Measurements from ENCODE around the gene INHA.

INHA gene

GRCh38 chr2:219565130-219566080, 6.7 kb upstream of the INHA start:
- Histone ChIP-seq H3K36me3 (replicated peaks; ENCODE audit: insufficient read depth, low read length) (no peaks in the 10 kb centered on the region), H3K4me3 (ENCODE audit: low read length) (no peak overlapping the region), H3K4me2 (ENCODE audit: low read depth, low read length) (no peak overlapping the region), H3K27me3 (replicated peaks; ENCODE audit: insufficient read depth, low read length) (peaks cover 94% of the 10 kb centered on the region), H2AFZ (ENCODE audit: low read length) (no peak overlapping the region), H3K9me2 (replicated peaks; ENCODE audit: insufficient read depth, low read length) (no peaks in the 10 kb centered on the region), H3K79me2 (ENCODE audit: low read length) (no peaks in the 10 kb centered on the region), H4K20me1 (ENCODE audit: insufficient read depth, low read length) (no peaks in the 10 kb centered on the region), H3K27ac (ENCODE audit: low read length) (no peak overlapping the region), H3K4me1 (ENCODE audit: low read length) (no peaks in the 10 kb centered on the region), H3K9me3 (replicated peaks; ENCODE audit: insufficient read depth, low read length) (no peaks in the 10 kb centered on the region), H3F3A (ENCODE audit: insufficient read depth, low read length) (no peaks in the 10 kb centered on the region), H3K9ac (ENCODE audit: low read length) (no peak overlapping the region)
- DNase-seq, result no peak
- no peak for TF ChIP-seq EZH2phosphoT487 (IDR thresholded peaks at IDR 0.05; ENCODE audit: low read length)
- no peak for TF ChIP-seq CTCF (IDR thresholded peaks at IDR 0.05; ENCODE audit: low read length)
- TF ChIP-seq EZH2 (optimal IDR thresholded peaks at IDR 0.05; ENCODE audit: low read depth, low read length), result no peak

- no peaks in the 10 kb centered on the region for H3K36me3 ChIP-seq (replicated peaks; ENCODE audit: insufficient read depth, low read length)
- H4K20me1 ChIP-seq (ENCODE audit: insufficient read depth, low read length), result no peaks in the 10 kb centered on the region
- peaks cover 86% of the 10 kb centered on the region for H3K27me3 ChIP-seq (replicated peaks; ENCODE audit: insufficient read depth, low read length)
- no peaks in the 10 kb centered on the region for H3K79me2 ChIP-seq (ENCODE audit: low read length)
- no peak overlapping the region for H3K27ac ChIP-seq (ENCODE audit: low read length)
- H3K9ac ChIP-seq (ENCODE audit: low read length), result no peak overlapping the region
- no peaks in the 10 kb centered on the region for H3K9me2 ChIP-seq (replicated peaks; ENCODE audit: insufficient read depth, low read length)
- no peaks in the 10 kb centered on the region for H3F3A ChIP-seq (ENCODE audit: insufficient read depth, low read length)
- no peak for DNase-seq
- H3K4me1 ChIP-seq (ENCODE audit: low read length), result no peaks in the 10 kb centered on the region
- H3K4me2 ChIP-seq (ENCODE audit: low read depth, low read length), result no peak overlapping the region
- TF ChIP-seq EZH2 (optimal IDR thresholded peaks at IDR 0.05; ENCODE audit: low read depth, low read length) (no peak), CTCF (IDR thresholded peaks at IDR 0.05; ENCODE audit: low read length) (no peak), EZH2phosphoT487 (IDR thresholded peaks at IDR 0.05; ENCODE audit: low read length) (no peak)
- no peak overlapping the region for H3K4me3 ChIP-seq (ENCODE audit: low read length)
- no peaks in the 10 kb centered on the region for H3K9me3 ChIP-seq (replicated peaks; ENCODE audit: insufficient read depth, low read length)
- H2AFZ ChIP-seq (ENCODE audit: low read length), result no peak overlapping the region
Measured at GRCh38 chr2:219566640-219567039, 5.5 kb upstream of the INHA start.

- Histone ChIP-seq H3K79me2 (ENCODE audit: low read length) (no peaks in the 10 kb centered on the region), H3K9ac (ENCODE audit: low read length) (no peak overlapping the region), H3K36me3 (replicated peaks; ENCODE audit: insufficient read depth, low read length) (no peaks in the 10 kb centered on the region), H2AFZ (ENCODE audit: low read length) (no peak overlapping the region), H3K9me3 (replicated peaks; ENCODE audit: insufficient read depth, low read length) (no peaks in the 10 kb centered on the region), H3K4me1 (ENCODE audit: low read length) (no peaks in the 10 kb centered on the region), H3F3A (ENCODE audit: insufficient read depth, low read length) (no peaks in the 10 kb centered on the region), H4K20me1 (ENCODE audit: insufficient read depth, low read length) (no peaks in the 10 kb centered on the region), H3K4me2 (ENCODE audit: low read depth, low read length) (no peak overlapping the region), H3K27me3 (replicated peaks; ENCODE audit: insufficient read depth, low read length) (peaks cover 86% of the 10 kb centered on the region), H3K27ac (ENCODE audit: low read length) (no peak overlapping the region), H3K4me3 (ENCODE audit: low read length) (no peak overlapping the region), H3K9me2 (replicated peaks; ENCODE audit: insufficient read depth, low read length) (no peaks in the 10 kb centered on the region)
- no peak for DNase-seq
- no peak for TF ChIP-seq CTCF (IDR thresholded peaks at IDR 0.05; ENCODE audit: low read length)
Measured at GRCh38 chr2:219567131-219567530, 5.0 kb upstream of the INHA start.
